Erythroblast (primary cell): ENCODE results near the gene AZIN2.

Experiments
- GATA1 ChIP-seq: IDR thresholded peaks from 2 replicates; pipeline ENCODE4 v1.6.1; 2011; ENCODE audit warnings: low read depth, mild to moderate bottlenecking, control low read depth, low read length, moderate library complexity
- POLR2A ChIP-seq: IDR thresholded peaks from 2 replicates; pipeline ENCODE4 v1.6.1; 2011; ENCODE audit warnings: mild to moderate bottlenecking, low read length

DNA sequence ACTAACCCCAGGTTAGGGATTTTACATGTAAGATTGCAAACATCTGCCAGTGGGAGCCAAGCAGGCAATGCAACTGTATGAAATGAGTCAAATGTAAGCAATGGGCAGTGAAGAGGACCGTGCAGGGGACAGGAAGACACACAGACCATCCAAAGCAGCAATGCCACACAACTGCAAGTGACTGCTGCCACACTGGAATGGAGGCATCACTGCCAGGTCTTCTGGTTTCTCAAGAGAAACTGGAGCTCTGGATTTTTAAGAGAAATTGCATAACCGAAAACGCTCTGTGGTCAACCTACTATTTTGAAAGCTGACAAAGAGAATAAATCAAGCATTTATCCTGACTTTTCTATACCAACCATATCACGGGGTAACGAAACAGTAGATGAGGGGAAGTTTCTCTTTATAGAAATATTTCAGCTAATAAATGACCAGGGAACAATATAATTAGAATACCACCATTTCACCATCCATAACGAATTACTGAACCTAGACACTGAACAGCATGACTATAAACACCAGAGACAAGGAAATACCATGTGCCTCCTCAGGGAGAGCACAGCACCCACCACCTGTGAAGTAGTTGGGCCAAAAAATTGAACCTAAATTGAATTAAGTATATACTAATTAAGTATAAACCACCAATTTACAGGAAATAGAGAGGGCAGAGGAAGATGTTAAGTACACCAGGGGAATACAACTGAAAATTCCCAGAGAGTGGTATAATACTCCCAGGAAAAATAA is 48.7 kb upstream of the AZIN2 start:
- TF ChIP-seq POLR2A = no peak
- TF ChIP-seq GATA1 = no peak
